Ascending aorta (tissue), 2 donors: ENCODE results near the gene A2ML1. TPM values are rescaled to one million over a fixed set of nuclear protein-coding genes. Genes with fewer than 3 reads are reported as not detected.
"Not testable (repeated sequence)": the region's sequence is repeated elsewhere in the genome, so short reads cannot be mapped to it uniquely, and the experiment has no call there.

ENCODE experiments used
- DNase-seq, 2 donors: peaks; one replicate each; pipeline ENCODE4 v3.0.0-alpha.2; 2019; ENCODE audit warnings: low spot score in 2 of 2
- H3K27ac ChIP-seq, 2 donors: fragments of 200-600 bp; sonication (generic); one replicate each; pipeline ENCODE4 v1.5.1; 2016 to 2017; ENCODE audit warnings: mild to moderate bottlenecking in 1 of 2
- H3K27me3 ChIP-seq: fragments of 200-600 bp; sonication (generic); one replicate; pipeline ENCODE4 v1.5.1; 2017
- H3K36me3 ChIP-seq, 2 donors: fragments of 200-600 bp; sonication (generic); one replicate each; pipeline ENCODE4 v1.5.1; 2016
- H3K4me1 ChIP-seq, 2 donors: fragments of 200-600 bp; sonication (generic); one replicate each; pipeline ENCODE4 v1.5.1; 2016 to 2017; ENCODE audit warnings: mild to moderate bottlenecking in 1 of 2
- H3K4me3 ChIP-seq, 2 donors: fragments of 200-600 bp; sonication (generic); one replicate each; pipeline ENCODE4 v1.5.1; 2016 to 2017; ENCODE audit warnings: mild to moderate bottlenecking in 1 of 2
- H3K9me3 ChIP-seq, 2 donors: fragments of 200-600 bp; sonication (generic); one replicate each; pipeline ENCODE4 v1.5.1; 2016
- CTCF ChIP-seq, 3 experiments: fragments of 200-600 bp in 2 of 3; fragments of 450-650 bp in 1 of 3; sonication (generic) in 2 of 3; IDR thresholded peaks; one replicate each; pipeline ENCODE4 v1.5.1; 2016 to 2019; ENCODE audit warnings: antibody characterized with exemption in 3 of 3, mild to moderate bottlenecking in 1 of 3, moderate library complexity in 1 of 3
- intact Hi-C: fragments of 100-400 bp; cut with DNase I; formaldehyde crosslinking; loops from one replicate; pipeline ENCODE4 v1.15.1; 2023
- total RNA-seq: library from RNA; depleted of rRNA; stranded (reverse); fragments of >200 nt; gene quantifications from one replicate; pipeline ENCODE4 v1.1.0, GENCODE V29; 2016

The A2ML1 gene
- total RNA-seq, 1 donor from 2014 or later: not detected

DNA sequence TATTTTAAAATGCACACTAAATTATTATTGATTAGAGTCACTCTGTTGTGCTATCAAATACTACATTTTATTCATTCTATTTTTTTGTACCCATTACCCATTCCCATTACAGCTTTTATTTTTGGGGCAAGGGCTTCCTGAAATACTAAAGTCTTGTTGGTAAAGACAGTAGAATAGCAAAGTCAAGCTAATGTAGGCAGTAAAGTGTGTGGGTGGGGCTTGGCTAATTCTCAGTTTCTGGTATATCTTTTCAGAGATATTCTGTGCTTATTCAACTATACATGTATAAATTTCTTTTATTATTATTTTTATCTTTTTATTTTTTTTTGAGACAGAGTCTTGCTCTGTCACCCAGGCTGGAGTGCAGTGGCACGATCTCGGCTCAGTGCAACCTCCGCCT, 69.6 kb downstream of the A2ML1 start:
- no peak overlapping the region for H3K4me3 ChIP-seq
- H3K27ac ChIP-seq: no peak overlapping the region
- intact Hi-C loops: loop anchor here (2.0 to 10.0 kb wide), 4 partner anchors 69 to 347 kb away; partner anchors contain the start of genes A2ML1, CLEC4E and MFAP5
- TF ChIP-seq CTCF (IDR thresholded peaks at IDR 0.05): no peak
- no peaks in the 10 kb centered on the region for H3K36me3 ChIP-seq
- no peaks in the 10 kb centered on the region for H3K9me3 ChIP-seq
- no peak for DNase-seq
- no peaks in the 10 kb centered on the region for H3K4me1 ChIP-seq
- no peaks in the 10 kb centered on the region for H3K27me3 ChIP-seq

- Histone ChIP-seq H3K4me1 (no peaks in the 10 kb centered on the region), H3K36me3 (no peaks in the 10 kb centered on the region), H3K4me3 (no peak overlapping the region), H3K9me3 (no peaks in the 10 kb centered on the region), H3K27ac (no peak overlapping the region), H3K27me3 (no peaks in the 10 kb centered on the region)
- intact Hi-C loops: loop anchor here (5.0 to 10.0 kb wide), 2 partner anchors 232 to 350 kb away; partner anchors contain the start of genes CLEC4E and MFAP5
- TF ChIP-seq CTCF (IDR thresholded peaks at IDR 0.05): no peak
- no peak for DNase-seq
Measured at GRCh38 chr12:8894378-8894777, 72.0 kb downstream of the A2ML1 start.

DNA sequence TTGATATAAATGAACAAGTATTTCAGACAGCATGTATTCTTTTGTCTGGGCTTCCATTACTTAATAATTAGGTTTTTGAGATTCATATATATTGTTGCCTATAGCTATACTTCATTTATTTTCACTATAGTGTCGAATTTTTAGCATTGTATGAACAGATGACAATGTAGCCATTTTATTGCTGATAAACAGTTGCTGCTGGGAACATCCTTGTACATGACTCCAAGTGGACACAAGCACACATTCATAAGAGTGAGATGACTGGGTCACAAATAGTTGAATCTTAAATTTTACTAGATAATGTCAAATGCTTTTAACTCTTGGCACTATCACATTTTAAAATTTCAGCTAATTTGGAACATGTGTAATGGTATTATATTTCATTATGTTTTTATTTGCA, 72.6 kb downstream of the A2ML1 start:
- TF ChIP-seq CTCF (IDR thresholded peaks at IDR 0.05): no peak
- intact Hi-C loops: loop anchor here (5.0 to 10.0 kb wide), 2 partner anchors 233 to 350 kb away; partner anchors contain the start of genes CLEC4E and MFAP5
- no peak overlapping the region for H3K27ac ChIP-seq

GRCh38 chr12:8897081-8897480, 74.7 kb downstream of the A2ML1 start:
- no peaks in the 10 kb centered on the region for H3K9me3 ChIP-seq
- no peaks in the 10 kb centered on the region for H3K4me1 ChIP-seq
- H3K27me3 ChIP-seq: no peaks in the 10 kb centered on the region
- TF ChIP-seq CTCF (IDR thresholded peaks at IDR 0.05): no peak
- intact Hi-C loops: loop anchor here (10.0 kb wide), 1 partner anchor 352 kb away; the partner anchor contains the start of gene CLEC4E
- no peak overlapping the region for H3K4me3 ChIP-seq
- no peak overlapping the region for H3K27ac ChIP-seq
- DNase-seq: no peak
- no peaks in the 10 kb centered on the region for H3K36me3 ChIP-seq

More for the DNA sequence above, 72.6 kb downstream of the A2ML1 start:
- no peak for DNase-seq
- no peaks in the 10 kb centered on the region for H3K4me1 ChIP-seq
- H3K9me3 ChIP-seq: no peaks in the 10 kb centered on the region
- H3K27me3 ChIP-seq: no peaks in the 10 kb centered on the region
- H3K4me3 ChIP-seq: no peak overlapping the region
- H3K36me3 ChIP-seq: no peaks in the 10 kb centered on the region

DNA sequence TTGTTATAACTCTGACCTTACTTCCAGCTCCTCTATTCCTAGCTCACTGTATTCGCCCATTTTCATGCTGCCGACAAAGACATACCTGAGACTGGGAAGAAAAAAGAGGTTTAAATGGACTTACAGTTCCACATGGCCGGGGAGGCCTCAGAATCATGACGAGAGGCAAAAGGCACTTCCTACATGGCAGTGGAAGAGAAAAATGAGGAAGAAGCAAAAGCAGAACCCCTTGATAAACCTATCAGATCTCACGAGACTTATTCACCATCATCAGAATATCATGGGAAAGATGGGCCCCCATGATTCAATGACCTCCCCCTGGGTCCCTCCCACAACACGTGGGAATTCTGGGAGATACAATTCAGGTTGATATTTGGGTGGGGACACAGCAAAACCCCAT, 77.4 kb downstream of the A2ML1 start:
- H3K36me3 ChIP-seq: no peaks in the 10 kb centered on the region
- no peak for TF ChIP-seq CTCF (IDR thresholded peaks at IDR 0.05)
- no peak overlapping the region for H3K27ac ChIP-seq
- no peak for DNase-seq
- H3K4me1 ChIP-seq: no peaks in the 10 kb centered on the region
- intact Hi-C loops: loop anchor here (10.0 kb wide), 1 partner anchor 355 kb away; the partner anchor contains the start of gene CLEC4E
- no peaks in the 10 kb centered on the region for H3K27me3 ChIP-seq
- H3K4me3 ChIP-seq: no peak overlapping the region
- no peaks in the 10 kb centered on the region for H3K9me3 ChIP-seq

DNA sequence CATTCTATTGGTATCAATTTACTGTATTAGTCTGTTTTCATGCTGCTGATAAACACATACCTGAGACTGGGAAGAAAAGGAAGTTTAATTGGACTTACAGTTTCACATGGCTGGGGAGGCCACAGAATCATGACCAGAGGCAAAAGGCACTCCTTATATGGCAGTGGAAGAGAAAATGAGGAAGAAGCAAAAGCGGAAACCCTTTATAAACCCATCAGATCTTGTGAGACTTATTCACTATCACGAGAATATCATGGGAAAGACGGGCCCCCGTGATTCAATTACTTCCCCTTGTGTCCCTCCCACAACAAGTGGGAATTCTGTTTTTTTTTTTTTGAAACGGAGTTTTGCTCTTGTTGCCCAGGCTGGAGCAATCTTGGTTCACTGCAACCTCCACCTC, 80.3 kb downstream of the A2ML1 start:
- H3K9me3 ChIP-seq, H3K4me1 ChIP-seq, H3K27ac ChIP-seq, H3K36me3 ChIP-seq, H3K4me3 ChIP-seq, intact Hi-C loops, H3K27me3 ChIP-seq, DNase-seq: not testable (repeated sequence)
